Muscle layer of duodenum (tissue), 2 donors: ENCODE measurements around the gene DSCAML1.

ENCODE experiments used
- H3K27ac ChIP-seq: one replicate; pipeline ENCODE4 v1.7.0; 2013; ENCODE audit warnings: mild to moderate bottlenecking, low read length
- H3K27me3 ChIP-seq: one replicate; pipeline ENCODE4 v1.7.0; 2013; ENCODE audit warnings: low read depth, mild to moderate bottlenecking, control low read depth, low read length
- H3K36me3 ChIP-seq, 2 donors: one replicate each; pipeline ENCODE4 v1.7.0; 2013; ENCODE audit warnings: low read length in 2 of 2, control low read depth in 1 of 2, mild to moderate bottlenecking in 1 of 2; ENCODE audit not compliant: insufficient read depth in 2 of 2, control insufficient read depth in 1 of 2
- H3K4me1 ChIP-seq, 2 donors: one replicate each; pipeline ENCODE4 v1.7.0; 2013; ENCODE audit warnings: low read length in 2 of 2, mild to moderate bottlenecking in 2 of 2, control low read depth in 1 of 2, moderate library complexity in 1 of 2; ENCODE audit not compliant: insufficient read depth in 2 of 2, control insufficient read depth in 1 of 2
- H3K4me3 ChIP-seq, 2 donors: one replicate each; pipeline ENCODE4 v1.7.0; 2013; ENCODE audit warnings: low read length in 2 of 2, low read depth in 1 of 2, mild to moderate bottlenecking in 1 of 2
- H3K9me3 ChIP-seq, 2 donors: one replicate each; pipeline ENCODE4 v1.7.0; 2013; ENCODE audit warnings: low read length in 2 of 2, control low read depth in 1 of 2, mild to moderate bottlenecking in 1 of 2; ENCODE audit not compliant: control insufficient read depth in 1 of 2
- donor health status: healthy.

Gene DSCAML1

DNA sequence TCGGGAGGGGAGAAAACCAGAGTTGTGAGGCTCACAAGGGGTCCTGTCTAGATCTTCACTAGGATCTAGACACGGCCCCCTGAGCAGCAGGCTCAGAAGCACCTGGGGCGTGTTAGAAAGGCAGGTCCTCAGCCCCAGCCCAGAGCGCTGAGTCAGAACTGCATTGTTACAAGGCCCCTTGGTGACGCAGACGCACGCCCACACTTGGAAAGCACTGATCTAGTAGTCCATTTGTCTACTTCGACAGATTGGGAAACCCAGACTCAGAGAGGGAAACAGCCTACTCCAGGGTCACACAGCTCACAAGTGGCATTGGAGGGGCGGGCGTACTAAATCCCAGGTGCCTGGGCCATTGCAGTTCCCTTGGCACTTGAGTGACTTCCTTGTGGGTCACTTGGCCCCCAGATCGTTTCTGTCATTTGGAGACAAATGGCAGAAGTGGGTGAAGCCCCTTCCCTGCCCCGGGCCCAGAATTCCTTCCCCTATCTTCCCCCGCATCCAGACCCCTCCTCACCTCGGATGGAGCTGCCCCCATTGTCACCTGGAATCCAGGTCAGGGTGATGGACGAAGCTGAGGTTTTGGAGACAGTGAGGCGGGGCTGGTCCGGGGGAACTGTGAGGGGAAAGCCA, 358.5 kb downstream of the DSCAML1 start:
- no peak overlapping the region for H3K27ac ChIP-seq
- H3K36me3 ChIP-seq = no peaks in the 10 kb centered on the region
- no peaks in the 10 kb centered on the region for H3K27me3 ChIP-seq
- H3K4me3 ChIP-seq = no peak overlapping the region
- no peaks in the 10 kb centered on the region for H3K9me3 ChIP-seq
- H3K4me1 ChIP-seq = no peaks in the 10 kb centered on the region

DNA sequence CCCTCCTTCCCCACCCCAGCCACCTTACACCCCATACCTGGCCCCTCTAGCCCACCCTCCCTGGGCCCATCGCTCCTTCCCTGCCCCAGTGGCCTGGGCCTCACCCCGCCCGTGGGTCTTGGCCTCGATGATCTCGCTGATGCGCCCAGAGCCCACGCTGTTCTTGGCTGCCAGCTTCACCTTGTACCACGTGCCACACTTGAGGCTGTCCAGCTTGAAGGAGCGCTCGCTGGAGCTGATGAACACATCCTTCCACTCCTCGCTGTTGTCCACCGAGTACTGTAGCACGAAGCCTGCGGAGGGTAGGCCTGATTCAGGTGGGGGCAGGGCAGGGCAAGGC, 359.3 kb downstream of the DSCAML1 start:
- Histone ChIP-seq H3K27me3 (no peaks in the 10 kb centered on the region), H3K4me3 (no peak overlapping the region), H3K9me3 (no peaks in the 10 kb centered on the region), H3K27ac (no peak overlapping the region), H3K4me1 (no peaks in the 10 kb centered on the region), H3K36me3 (no peaks in the 10 kb centered on the region)

DNA sequence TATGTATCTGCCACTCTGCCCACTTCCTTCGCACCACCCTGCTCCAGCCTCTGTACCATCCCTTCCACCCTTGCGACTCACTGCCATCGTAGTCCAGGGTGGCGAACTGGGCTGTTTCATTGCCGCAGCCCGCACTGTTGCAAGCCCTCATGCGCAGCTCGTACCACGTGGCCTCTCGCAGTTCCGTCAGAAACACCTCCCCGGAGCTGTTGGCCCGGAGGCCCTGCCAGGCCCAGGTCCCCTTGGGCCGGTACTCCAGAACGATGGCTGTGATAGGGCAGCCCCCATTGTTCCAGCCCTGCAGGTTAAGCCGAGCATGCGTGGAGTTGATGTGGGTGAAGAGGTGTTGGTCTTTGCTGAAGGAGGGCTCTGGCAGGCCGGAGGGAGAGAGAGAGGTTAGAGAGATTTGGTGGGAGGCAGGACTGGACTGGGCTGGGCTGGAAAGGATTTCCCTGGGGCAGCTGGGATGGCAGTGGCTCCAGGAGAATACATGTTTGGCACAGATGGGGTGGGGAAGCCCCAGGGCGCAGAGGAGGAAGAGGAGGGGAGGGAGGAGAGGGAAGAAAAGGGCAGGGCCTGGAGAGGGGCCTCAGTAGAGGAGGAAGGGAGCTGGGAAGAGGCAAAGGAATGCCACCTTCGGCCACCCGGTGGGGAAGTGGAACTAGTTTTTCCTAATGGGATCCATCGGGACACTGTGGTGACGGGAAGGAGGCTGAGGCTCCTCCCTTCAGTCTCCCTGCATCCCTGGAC, 359.8 kb downstream of the DSCAML1 start:
- no peak overlapping the region for H3K27ac ChIP-seq
- H3K36me3 ChIP-seq = no peaks in the 10 kb centered on the region
- H3K9me3 ChIP-seq = no peaks in the 10 kb centered on the region
- no peak overlapping the region for H3K4me3 ChIP-seq
- no peaks in the 10 kb centered on the region for H3K4me1 ChIP-seq
- no peaks in the 10 kb centered on the region for H3K27me3 ChIP-seq

DNA sequence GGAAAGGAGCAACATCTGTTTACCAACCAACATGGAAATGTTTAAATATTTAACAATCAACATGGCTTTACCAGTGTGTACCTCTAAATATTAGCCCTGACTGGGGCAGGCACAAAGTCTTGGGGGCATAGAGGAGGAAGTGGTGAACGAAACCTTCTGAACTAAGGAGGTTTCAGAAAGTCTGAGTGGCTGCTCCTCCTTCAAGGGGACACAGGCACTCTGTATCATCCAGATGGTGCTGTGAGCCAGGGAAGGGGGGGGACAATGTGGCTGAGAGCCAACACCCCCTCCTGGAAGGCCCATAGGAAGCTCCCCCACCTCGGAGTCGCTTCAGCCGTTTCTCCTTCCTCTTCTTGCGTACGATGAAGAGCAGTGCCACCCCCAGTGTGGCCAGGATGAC, 361.7 kb downstream of the DSCAML1 start:
- peaks cover 0 to 15% of the 10 kb centered on the region in 2 donors for H3K36me3 ChIP-seq
- no peaks in the 10 kb centered on the region for H3K27me3 ChIP-seq
- H3K27ac ChIP-seq = no peak overlapping the region
- no peak overlapping the region for H3K4me3 ChIP-seq
- no peaks in the 10 kb centered on the region for H3K9me3 ChIP-seq
- no peaks in the 10 kb centered on the region for H3K4me1 ChIP-seq

DNA sequence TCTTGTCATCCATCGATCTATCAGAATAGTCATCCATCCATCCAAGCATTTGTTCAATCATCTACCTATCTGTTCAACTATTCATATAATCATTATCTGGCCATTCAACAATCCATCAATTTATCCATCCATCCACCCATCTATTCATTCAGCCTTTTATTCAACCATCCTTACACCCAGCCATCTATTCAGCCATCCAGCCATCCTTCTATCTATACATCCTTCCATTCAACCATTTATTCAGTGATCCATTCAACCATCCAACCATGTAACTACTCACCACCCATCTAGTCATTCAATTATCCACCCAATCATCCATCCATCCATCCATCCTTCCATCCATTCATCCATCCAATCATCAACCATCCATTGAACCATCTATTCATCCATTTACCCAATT, 362.5 kb downstream of the DSCAML1 start:
- Histone ChIP-seq H3K27me3 (no peaks in the 10 kb centered on the region), H3K4me3 (no peak overlapping the region), H3K36me3 (peaks cover 0 to 15% of the 10 kb centered on the region in 2 donors), H3K27ac (no peak overlapping the region), H3K9me3 (no peaks in the 10 kb centered on the region), H3K4me1 (no peaks in the 10 kb centered on the region)

DNA sequence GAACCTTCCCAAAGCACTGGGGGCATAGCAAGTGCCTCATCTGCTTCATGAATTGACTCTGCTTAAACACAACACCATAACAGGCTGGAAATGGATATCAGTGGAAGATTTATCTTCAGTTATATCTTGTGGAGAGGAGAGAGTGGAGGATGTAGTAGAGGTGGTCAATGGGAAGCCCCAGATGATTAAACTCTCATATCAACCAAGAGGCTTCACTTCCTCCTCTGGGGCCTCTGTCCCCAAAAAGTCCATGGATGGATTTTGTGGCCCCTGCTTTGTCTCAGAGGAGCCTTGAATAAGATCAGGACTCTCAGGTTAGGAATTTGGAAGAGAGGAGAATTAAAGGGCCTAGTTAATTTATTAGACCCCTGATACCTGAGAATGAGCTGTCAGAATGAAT, 363.3 kb downstream of the DSCAML1 start:
- Histone ChIP-seq H3K4me3 (no peak overlapping the region), H3K9me3 (no peaks in the 10 kb centered on the region), H3K27ac (no peak overlapping the region), H3K27me3 (no peaks in the 10 kb centered on the region), H3K36me3 (peaks cover 0 to 15% of the 10 kb centered on the region in 2 donors), H3K4me1 (no peaks in the 10 kb centered on the region)

DNA sequence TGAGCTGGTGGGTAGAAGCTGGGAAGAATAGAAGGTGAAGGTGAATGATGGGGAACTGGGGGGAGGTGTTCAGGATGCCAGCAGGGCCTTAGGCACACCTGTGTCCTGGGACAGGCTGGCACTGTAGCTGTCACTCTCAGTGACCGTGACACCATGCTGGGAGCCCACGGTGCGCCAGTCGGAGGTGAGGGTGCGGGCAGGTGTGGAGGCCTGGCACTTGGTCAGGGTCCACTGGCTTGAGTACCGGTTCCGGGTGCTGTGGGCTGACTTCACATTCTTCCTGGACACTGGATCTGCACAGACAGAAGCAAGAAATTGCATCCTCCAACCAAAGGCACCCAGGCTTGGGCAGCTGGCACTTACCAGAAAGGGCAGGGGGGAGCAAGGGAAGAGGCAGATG, 365.6 kb downstream of the DSCAML1 start:
- H3K9me3 ChIP-seq = no peaks in the 10 kb centered on the region

DNA sequence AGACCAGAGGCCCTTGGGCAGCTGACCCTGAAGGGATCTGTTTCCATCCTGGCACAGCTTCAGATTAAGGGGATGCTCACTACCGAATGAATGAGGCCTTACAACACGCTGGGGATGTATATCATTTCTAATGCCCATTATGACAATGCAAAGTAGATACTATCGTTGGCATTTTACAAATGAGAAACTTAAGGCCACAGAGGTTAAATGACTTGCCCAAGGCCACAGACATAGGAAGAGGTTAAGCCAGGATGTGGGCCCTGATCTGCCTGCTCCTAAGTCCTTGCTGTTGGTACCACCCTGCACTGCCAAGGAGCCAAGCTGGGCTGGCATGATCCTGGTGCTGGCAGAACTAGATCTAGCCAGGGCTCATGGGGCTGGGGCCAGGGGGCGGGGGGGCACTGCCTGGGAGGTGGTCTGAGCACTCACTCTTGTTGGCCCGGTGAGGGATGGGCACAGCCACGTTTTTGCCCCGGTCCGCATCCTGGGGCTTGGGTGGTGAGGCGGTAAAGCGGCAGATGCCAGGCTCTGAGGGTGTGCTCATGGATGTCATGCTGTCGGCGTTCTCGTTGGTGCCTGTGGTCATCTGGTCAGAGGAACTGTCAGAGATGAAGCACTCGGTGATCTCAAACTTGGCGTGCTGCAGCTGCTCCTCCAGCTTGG, 366.6 kb downstream of the DSCAML1 start:
- H3K36me3 ChIP-seq = peaks cover 0 to 15% of the 10 kb centered on the region in 2 donors
- no peak overlapping the region for H3K4me3 ChIP-seq
- H3K27ac ChIP-seq = no peak overlapping the region
- no peaks in the 10 kb centered on the region for H3K27me3 ChIP-seq
- no peaks in the 10 kb centered on the region for H3K9me3 ChIP-seq
- no peaks in the 10 kb centered on the region for H3K4me1 ChIP-seq

More for the DNA sequence above, 365.6 kb downstream of the DSCAML1 start:
- no peak overlapping the region for H3K4me3 ChIP-seq
- no peaks in the 10 kb centered on the region for H3K27me3 ChIP-seq
- peaks cover 0 to 15% of the 10 kb centered on the region in 2 donors for H3K36me3 ChIP-seq
- no peak overlapping the region for H3K27ac ChIP-seq
- no peaks in the 10 kb centered on the region for H3K4me1 ChIP-seq

DNA sequence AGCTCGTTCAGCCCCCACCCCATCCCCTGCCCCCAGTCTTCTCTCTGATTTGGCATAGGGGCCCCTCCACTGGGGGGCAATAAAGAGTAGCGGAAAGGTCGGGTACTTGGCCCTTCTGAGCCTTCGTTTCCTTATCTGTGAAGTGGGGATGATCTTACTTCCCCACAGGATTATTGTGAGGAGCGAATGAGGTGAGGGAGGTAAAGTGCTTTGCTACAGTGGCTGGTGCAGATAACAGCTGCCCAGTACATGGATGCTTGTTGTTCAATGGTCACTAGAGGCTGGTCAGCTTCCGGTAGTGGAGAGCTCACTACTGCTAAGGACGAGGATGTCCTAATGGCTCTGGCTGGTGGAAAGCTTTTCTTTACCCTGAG, 368.2 kb downstream of the DSCAML1 start:
- Histone ChIP-seq H3K36me3 (peaks cover 0 to 15% of the 10 kb centered on the region in 2 donors), H3K27me3 (no peaks in the 10 kb centered on the region), H3K27ac (no peak overlapping the region), H3K4me3 (no peak overlapping the region), H3K4me1 (no peaks in the 10 kb centered on the region), H3K9me3 (no peaks in the 10 kb centered on the region)

DNA sequence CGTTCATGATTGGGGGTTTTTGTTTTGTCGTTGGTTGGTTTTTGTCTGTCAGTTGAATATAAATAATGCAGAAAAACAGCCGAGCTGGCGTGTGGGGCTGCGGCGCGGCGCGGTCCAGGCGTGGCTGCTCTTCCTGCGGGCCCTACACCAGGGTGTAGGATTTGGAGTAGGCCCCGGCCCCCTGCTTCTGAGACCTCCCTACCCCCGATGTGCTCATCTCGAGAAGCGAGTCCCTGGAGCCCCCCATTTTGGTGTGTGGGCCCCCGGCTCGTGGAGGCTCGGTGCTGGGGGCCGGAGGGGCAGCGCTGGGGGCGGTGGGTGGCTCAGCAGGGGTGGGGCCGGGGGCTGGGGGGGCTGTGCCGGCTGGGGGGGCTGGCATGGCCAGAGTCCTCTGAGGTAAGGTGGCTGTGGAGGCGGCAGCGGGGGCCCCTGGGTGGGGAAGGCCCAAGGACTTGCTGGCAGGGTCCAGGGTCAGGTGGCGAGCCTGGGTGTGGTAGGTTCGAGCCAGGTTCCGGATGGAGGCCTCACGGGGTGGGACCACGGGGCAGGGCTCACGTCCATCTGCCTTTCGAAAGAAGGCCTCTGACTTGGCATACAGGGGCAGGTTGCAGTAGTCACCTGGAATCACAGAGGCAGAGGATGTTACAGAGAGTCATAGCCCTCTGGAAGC, 368.7 kb downstream of the DSCAML1 start:
- H3K9me3 ChIP-seq = no peaks in the 10 kb centered on the region
- H3K27ac ChIP-seq = no peak overlapping the region
- H3K4me3 ChIP-seq = no peak overlapping the region
- no peaks in the 10 kb centered on the region for H3K4me1 ChIP-seq
- peaks cover 0 to 15% of the 10 kb centered on the region in 2 donors for H3K36me3 ChIP-seq
- no peaks in the 10 kb centered on the region for H3K27me3 ChIP-seq

DNA sequence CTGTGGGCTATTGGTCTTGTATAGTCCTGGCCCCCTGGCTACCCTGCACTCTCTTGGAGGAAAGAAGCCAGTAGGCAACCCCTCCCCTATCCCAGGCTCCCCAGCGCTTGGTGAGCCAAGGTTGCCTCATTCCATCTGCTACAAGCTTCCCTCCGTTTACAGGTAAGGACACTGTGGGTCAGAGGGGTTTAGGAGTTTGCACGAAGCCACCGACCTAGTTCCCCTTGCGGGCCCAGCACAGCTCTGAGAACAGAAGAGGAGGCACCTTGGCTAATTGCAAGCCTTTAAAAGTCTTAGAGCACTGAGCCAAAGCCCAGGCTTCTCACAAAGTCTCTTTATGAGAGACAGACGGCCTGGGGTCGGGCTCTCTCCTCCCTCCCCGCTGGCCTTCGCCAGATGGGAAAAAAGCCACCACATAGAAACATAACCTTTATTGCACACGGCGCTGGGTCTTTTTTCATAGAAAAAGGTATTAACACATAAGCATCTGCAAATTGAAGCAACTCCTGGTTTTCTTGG, 369.6 kb downstream of the DSCAML1 start:
- no peaks in the 10 kb centered on the region for H3K27me3 ChIP-seq
- H3K4me1 ChIP-seq = no peaks in the 10 kb centered on the region

More for the DNA sequence above, 369.6 kb downstream of the DSCAML1 start:
- Histone ChIP-seq H3K9me3 (no peaks in the 10 kb centered on the region), H3K27ac (no peak overlapping the region), H3K4me3 (no peak overlapping the region), H3K36me3 (peaks cover 0 to 15% of the 10 kb centered on the region in 2 donors)
